Fibroblast of skin of right biceps (primary cell): ENCODE data around the gene HLA-DPB1.
"Not testable (repeated sequence)": the region's sequence is repeated elsewhere in the genome, so short reads cannot be mapped to it uniquely, and the experiment has no call there.

ENCODE experiments used
- DNase-seq: peaks from one replicate; pipeline ENCODE4 v3.0.0-alpha.2; 2013

Gene HLA-DPB1

DNA sequence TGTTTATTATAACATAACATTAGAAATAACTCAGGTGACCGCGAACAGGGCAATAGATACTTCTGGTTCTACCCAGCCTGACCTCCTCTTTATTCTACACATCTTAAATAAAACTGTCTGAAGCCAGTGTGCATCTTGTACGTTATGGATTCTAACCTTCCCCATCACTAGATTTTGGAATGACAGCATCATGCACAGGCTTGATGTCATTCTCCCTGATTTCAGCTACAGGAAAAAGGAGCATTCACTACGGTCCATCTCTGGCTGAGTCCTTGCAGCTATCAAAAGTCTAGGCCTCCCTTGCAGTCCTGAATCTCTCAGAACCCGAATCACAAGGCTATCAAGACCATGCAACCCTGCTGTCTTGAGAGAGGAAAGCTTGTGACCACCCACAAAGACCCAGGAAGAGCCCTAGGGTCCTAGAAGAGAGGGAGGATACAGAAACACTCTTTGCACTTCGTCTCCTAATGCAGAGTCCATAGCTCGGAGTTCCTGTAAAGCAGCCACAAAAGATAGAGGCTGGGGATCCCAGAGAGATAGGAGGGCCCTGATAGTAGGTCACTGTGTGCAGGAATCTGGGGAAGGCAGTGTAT, 3.2 kb upstream of the HLA-DPB1 start:
- DNase-seq, result no peak

DNA sequence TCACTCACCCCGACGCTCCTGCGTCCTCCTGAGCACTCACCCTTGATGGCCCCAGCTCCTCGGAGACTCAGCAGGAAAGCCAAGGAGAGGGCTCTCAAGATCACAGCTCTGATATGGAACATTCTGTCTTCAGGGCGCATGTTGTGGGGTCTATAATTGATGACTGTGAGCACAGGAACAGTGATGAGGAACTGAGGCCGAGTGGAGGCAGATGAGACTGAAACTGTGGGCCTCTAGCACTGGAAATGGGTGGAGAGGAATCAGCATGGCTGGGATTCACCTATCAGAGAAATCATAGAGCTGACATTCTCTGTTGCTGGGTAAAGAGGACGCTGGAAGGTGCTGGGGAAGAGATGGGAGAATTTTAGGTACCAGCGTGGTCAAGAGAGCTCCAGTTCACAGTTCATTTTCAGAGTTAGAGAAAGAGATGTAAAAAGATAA, 2.3 kb upstream of the HLA-DPB1 start, which contains the start of gene HLA-DPA1:
Gene HLA-DPA1, minus strand, starts transcription at position 219 of the 441 bp plus-strand sequence.
- no peak for DNase-seq

DNA sequence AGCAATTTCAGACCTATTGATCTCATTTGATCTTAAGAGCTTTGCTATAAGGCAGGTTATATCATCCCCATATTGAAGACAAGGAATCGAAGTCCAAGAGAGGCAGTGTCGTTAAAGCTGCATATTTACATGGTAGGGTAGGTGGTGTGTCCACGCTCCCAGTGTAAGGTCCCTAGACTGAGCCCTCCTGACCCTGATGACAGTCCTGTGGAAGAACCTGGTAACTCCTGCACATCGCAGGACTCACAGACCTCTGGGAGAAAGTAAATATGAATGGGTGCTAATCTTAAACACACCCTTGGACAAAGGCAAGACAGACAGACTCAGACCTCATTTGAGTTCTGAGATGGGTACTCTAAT, 602 bp upstream of the HLA-DPB1 start:
- no peak for DNase-seq

DNA sequence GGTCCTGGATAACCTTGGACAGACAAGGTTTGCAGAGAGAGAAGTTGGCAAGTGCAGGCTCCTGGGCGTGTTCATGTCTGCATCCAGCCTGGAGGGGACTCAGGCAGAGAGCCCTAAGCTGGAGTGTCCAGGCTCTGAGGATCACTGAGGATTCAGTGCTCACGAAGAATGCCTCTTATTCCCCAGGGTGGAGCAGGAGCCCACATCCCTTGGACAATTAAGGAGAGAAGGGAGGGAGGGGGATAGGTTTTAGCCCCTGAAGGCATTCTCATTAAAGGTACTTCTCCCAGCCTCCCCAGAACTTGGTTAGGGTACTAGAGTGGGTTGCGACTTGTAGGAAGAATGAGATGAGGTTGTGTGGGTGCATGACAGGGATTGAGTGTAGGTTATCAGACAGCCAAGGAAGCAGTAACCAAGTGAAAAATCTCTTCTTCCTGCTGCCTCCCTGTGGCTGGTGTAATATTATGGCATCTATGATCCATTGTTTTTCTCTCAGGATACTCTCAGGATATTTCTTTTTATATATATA, 680 bp downstream of the HLA-DPB1 start:
- no peak for DNase-seq

DNA sequence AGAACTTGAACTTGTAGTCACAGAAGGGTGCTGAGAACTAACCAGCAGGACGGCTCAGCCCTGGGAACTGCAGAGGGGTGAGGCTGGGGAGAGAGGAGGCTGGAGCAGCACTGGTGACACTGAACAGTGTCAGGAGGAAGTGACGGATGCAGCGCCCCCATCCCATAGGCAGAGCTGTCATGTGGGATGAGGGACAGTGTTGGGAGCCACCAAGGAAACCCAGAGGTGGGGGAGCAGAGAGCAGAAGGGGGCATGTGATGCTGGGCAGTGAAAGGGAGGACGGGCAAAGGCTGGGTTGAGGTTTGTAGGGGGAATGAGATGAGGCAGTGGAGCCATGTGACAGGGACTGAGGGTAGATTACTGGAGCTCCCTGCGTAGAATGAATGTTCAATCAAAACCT, 2.1 kb downstream of the HLA-DPB1 start:
- DNase-seq, result no peak

DNA sequence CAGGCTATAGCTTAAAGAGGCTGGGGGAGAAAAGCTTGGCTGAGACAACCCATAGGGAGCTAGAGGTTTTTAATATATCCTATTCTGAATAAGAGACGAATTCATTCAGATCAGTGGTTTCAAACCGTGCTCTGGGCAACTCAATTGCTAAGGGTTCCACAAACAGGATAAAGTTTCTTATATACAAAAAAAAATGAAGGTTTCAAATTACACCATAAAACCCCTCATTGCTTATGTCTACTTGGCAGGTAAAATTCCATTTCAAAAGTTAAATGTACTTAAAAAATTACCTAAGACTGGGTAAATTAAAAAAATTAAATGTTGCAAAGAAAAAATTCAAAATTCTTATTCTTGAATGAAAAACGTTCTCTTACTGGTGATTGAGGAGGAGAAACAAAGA, 2.7 kb downstream of the HLA-DPB1 start:
- DNase-seq, result no peak

DNA sequence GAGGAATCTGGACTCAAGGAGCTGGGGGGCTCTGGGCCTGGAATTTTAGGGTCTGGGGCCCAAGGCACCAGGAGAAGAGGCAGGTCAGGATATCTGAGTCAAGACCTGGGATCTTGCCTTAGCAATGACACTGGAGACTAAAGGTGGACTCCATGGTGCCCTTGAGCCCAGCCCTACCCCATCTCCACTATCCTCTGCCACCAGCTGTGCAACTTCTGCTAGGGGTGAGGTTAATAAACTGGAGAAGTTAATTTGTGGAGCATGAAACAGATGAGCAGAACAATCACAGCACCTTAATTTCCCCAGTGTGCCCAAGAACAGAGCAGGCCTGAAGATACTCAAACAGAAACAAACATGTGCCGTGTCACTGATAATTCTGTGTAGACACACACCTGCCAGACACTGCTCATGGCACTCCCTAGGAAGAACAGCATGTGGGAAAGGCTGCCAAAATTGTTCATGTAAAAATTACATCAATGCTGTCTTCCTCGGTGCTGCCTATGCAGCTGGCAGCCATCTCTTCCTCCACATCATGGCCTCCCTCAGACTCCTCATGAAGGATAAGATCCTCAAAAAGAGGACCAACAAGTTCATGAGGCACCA, 3.2 kb downstream of the HLA-DPB1 start:
- no peak for DNase-seq

DNA sequence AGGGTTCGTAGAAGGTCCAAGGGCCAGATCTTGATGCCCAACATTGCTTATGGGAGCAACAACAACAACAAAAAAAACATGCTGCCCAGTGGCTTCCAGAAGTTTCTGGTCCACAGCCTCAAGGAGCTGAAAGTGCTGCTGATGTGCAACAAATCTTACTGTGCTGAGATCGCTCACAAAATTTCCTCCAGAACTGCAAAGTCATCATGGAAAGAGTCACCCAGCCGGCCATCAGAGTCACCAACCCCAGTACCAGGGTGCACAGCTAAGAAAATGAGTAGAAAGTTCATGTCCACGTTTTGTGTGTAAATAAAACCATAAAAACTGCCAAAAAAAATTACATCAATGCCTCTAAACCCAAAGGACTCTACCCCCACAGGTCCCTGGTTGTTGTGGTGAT, 3.8 kb downstream of the HLA-DPB1 start:
- no peak for DNase-seq

DNA sequence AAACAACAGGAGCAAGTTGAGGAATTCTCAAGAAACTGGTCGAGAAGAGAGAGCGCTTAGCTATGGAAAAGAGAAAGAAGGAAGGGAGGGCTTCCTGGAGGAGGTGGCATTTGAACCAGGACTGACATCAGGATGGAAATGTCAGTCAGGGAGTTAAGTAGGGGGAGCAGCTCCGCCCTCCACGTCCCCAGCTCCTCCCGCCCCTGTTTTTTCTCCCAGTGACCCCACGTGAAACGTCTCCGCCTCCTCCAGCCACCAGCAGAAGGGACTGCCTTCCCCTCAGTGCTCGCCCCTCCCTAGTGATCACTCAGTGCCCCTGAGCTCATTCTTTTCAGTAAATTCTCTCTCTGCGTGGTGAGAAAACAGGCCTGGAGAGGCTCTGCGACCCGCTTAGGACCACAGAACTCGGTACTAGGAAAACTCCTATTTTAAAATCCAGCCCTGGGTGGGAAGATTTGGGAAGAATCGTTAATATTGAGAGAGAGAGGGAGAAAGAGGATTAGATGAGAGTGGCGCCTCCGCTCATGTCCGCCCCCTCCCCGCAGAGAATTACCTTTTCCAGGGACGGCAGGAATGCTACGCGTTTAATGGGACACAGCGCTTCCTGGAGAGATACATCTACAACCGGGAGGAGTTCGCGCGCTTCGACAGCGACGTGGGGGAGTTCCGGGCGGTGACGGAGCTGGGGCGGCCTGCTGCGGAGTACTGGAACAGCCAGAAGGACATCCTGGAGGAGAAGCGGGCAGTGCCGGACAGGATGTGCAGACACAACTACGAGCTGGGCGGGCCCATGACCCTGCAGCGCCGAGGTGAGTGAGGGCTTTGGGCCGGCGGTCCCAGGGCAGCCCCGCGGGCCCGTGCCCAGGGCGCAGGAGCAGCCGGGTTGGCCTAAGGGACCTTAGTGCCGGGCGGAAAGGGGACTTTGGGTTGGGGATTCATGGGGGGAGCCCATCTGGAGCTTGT, 4.6 kb downstream of the HLA-DPB1 start:
- peak; percentile 70 for DNase-seq

DNA sequence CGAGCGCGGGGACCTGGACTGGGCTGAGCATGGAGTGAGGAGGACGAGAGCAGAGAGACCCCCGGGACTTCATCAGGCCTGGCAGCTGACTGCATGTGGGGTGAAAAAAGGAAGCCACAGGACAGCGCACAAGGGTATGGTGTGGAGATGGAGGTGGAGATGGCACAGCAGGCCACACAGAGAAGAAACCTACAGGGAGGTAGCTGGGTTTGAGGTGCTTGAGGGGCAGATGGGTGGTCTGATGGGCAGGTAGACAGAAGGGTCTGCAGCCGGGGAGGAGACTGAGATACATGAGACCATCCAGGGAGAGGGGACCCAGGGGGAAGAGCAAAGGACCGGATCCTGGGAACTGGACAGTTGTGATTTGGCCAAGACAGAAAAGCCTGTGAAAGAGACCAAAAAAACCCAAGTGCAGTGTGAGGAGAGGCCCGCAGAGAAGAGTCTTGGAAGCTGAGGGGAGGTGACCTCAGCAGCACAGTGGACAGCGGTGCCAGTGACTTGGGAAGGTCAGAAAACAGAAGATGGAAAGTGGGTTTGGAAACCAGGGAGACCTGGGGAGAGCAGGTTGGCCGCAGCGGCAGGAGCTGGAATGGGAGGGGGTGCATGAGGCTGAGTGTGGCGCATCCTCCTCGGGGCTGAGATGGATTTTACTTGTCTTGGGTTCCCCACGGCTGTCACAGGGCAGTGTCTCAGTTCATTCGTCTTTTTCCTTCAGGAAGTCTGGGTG, 5.5 kb downstream of the HLA-DPB1 start:
- DNase-seq, result no peak

DNA sequence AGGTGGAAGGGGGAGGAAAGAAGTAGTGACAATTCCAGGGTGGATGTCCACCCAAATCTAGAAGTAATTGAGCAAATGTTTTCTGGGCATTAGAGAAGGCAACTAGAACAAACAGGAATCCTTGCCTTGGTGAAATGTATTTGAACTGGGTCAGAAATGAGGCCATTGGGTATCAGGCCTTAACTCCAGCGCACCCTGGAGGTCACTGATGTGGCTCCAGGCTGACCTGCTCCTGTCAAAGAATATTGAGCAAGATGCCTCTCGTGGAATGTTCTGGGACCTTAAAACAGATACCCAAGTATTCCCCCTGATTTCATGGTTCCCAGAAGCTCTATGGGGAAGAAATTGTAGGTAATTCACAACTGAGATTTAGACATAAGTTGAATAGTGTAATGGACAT, 6.9 kb downstream of the HLA-DPB1 start:
- DNase-seq, result peak; percentile 38

DNA sequence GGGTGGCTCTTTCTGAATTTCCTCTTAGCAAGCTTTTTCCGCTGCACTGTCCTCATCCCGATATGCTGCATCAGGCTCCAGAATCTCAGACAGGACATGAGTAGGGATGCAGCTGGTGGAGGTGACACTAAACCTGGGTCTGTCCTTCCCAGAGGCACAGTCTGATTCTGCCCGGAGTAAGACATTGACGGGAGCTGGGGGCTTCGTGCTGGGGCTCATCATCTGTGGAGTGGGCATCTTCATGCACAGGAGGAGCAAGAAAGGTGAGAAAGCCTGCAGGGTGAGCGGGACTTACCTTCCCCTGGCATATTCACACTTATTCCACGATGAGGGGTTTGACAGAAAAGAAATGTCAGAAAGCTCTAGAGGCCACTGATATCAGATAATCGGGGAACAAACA, 9.8 kb downstream of the HLA-DPB1 start:
- no peak for DNase-seq

DNA sequence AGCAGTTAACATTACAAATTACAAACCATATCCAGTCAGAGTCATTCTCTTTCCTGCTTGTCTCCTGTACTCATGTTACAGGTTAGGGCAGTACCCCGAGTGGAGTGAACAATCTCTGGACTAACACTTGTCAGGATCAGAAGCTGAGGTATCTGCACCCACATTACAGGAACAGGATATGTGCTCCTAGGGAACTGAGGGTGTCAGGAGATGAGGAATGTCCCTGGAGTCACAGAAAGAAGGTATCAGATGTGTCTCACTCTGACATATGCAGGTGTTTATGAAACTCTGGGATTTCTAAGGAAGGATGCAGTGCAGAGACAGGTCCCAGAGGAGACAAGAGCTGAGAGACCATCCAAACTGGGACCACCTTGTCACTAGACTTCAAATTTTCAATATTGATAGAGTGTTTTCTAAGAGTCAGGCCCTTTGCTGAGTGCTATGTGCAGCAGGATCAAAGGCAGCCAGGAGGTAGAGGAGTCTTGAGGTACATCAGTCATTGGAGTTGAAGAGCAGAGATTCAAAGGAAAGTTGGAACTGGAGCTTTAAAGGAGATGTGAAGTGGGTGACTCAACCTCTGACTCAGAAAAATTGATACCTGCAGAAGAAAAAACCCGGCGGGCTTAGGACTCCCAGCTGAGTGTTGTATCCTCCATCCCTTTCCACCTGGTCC, 12.6 kb downstream of the HLA-DPB1 start:
- no peak for DNase-seq

DNA sequence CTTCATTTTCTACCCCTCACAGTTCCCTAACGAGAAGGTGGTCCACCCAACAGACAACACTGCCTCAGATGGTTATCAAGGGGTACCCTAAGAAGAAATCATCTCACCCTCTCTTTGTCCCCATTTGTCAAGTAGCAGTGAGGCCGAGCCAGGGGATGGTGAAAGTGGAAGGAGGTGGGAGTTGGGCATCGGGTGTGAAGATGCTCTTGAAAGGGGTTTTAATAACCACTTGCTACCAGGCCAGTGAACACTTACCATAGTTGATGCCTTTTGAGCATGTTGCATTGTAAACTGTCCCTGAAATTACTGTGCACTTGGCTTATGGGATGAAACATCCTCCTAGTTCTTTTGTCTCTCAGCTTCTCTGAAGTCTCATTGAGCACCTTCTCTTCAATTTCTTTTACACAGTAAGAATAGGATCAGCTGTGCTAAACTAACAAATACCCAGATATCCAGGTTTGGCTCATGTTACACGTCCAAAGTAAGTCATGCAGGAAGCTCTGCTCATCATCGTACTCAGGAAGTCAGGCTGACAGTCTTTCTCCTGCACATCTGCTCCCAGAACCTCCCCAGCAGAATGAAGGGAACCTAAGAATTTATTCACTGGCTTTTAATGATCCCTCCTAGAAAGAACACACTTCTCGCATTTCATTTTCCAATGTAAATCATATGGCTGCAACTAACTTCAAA, 13.3 kb downstream of the HLA-DPB1 start:
- no peak for DNase-seq

DNA sequence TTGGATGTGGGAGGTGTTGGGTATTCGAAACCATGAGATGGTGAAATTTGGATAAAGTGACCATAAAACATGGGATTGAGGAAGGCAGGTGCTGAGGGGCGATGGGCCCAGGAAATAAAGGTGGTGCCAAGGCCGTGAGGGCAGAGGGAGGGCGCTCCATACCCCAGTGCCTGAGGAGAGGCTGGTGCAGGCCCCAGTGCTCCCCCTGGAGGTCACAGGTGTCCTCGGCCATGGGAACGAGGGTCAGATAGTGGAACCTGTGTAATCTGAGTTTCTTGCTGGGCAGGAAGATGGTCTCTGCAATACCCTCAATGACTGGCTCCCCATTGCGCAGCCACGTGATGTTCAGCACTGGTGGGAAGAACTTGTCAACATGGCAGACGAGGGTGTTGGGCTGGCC, 16.2 kb downstream of the HLA-DPB1 start:
- no peak for DNase-seq

DNA sequence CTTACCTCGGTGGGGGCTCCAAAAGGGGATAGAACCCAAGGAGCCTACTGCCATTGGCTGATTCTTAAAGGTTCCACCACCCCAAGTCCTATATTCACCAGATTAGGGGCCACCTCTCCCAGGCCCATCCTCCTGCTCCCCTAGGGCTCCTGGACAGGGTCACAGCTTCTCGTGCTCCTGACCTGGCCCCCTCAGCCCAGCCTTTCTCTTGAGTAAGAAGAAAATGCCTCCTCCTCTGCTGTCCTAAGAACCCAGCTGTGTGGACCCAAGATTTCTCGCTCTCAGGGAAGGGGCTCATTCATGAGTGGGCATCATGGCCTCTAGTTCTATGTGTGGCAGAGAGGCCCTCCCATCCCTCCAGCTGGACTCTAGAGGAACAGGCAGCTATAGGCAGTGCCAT, 16.6 kb downstream of the HLA-DPB1 start:
- DNase-seq, result no peak

DNA sequence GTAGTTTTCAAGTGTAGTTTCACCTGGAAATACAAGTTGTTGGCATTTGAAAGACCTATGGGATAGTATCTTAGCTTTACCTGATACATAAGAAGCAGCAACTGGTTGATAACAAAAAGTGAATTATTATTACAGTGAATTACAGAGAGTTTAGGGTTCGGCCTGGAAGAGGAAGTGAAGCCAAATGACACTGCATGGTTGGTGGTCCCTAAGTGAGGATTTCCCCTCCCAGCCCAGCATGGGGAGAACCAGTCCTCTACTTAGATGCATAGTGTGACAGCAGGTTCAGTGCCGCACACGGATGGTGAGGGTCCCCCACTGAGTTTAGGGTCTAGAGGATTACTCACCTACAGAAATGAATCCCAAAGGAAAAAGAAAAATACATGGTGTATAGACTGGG, 18.1 kb downstream of the HLA-DPB1 start:
- DNase-seq, result no peak

DNA sequence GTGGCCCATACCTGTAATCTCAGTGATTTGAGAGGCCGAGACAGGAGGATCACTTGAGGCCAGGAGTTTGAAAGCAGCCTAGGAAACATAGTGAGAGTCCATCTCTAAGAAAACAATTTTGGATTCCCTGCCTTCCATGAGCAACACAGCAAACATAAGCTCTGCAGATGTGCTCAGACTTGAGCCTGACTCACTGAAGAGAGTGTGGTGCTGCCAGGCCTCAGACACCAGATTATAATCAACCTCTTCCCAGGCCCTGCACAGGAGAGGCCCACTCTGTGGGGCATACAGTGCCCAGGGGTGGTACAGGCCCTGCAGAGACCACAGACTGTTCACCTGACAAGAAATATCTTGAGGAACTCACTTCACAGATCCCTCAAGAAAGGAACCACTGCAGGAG, 19.9 kb downstream of the HLA-DPB1 start:
- DNase-seq, result no peak

DNA sequence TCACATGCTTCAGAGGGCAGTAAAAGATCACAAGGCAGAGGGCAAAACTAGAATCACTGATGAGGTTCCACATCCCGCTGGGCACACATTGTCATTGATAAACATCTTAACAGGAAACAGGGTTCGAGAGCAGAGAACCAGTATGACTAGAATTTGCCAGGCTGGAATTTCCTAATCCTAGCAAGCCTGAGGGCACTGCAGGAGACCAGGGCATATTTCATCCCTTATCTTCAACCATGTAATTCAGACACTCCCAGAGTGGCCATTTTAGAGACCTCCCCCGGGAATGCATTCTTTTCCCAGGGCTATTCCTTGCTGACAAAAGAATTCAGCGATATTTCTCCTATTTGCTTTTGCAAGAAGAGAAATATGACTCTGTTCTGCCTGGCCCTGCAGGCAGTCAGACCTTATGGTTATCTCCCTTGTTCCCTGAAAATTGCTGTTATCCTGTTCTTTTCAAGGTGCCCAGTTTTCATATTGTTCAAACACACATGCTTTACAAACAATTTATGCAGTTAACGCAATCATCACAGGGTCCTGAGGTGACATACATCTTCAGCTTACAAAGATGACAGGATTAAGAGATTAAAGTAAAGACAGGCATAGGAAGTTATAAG, 25.4 kb downstream of the HLA-DPB1 start:
- not testable (repeated sequence) for DNase-seq

DNA sequence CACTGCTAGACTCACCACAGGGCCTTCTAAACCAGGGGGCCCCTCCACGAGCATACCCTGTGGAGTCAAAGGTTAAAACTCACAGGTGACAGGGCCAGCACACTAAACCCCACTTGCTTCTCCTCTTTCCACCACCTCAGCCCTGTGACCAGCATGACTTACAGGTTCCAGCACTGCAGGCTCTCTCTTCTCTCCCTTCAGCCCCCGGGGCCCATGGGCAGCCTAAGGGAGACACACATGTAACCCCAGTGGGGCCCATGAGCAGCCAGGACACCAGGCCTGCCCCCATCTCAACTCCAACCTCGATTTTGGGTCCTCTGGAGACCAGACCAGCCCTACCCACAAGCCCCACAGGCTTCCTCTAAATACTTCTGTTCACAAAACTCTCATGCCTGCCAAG, 28.0 kb downstream of the HLA-DPB1 start:
- DNase-seq, result no peak

DNA sequence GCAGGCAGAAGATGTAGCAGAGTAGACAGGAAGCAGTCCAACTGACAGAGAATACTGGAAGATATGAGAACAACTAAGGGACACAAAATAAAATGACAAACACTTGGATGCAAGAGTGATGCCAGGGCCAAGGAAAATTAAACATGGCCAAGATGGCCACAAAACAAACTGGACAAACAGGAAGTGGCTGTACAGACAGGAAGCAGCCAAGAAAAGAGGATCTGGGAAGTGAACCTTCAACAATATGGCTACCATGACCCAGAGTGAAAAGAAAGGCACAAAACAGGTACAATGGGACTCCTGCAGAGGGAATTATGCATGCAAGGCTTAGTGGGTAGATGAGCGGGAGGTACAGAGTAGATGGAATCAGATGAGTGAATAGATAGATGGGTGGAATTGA, 29.1 kb downstream of the HLA-DPB1 start:
- DNase-seq, result no peak
